ENCODE results near the gene LACTB. TPM values are rescaled to one million over a fixed set of nuclear protein-coding genes. Genes with fewer than 3 reads are reported as not detected.

Gene LACTB
- total RNA-seq, 1 donor from 2014 or later, result 27.4 TPM

GRCh38 chr15:63085289-63085688, 36.4 kb upstream of the LACTB start:
- intact Hi-C loops (cut with micrococcal nuclease), result no loop called here
- no peak overlapping the region for H3K4me3 ChIP-seq
- no peak for DNase-seq
- H3K36me3 ChIP-seq, result no peaks in the 10 kb centered on the region
- H3K9me3 ChIP-seq (replicated peaks), result no peaks in the 10 kb centered on the region
- no peaks in the 10 kb centered on the region for H3K27me3 ChIP-seq (ENCODE audit: low read depth)
- TF ChIP-seq CTCF (IDR thresholded peaks at IDR 0.05; ENCODE audit: borderline replicate concordance), result no peak
- peaks cover 54% of the 10 kb centered on the region for H3K4me1 ChIP-seq
- no peak overlapping the region for H3K27ac ChIP-seq (replicated peaks)

GRCh38 chr15:63086271-63086670, 35.4 kb upstream of the LACTB start:
- H3K27ac ChIP-seq (replicated peaks), result no peak overlapping the region
- intact Hi-C loops (cut with micrococcal nuclease), result no loop called here
- TF ChIP-seq CTCF (IDR thresholded peaks at IDR 0.05; ENCODE audit: borderline replicate concordance), result no peak
- no peaks in the 10 kb centered on the region for H3K9me3 ChIP-seq (replicated peaks)
- H3K36me3 ChIP-seq, result no peaks in the 10 kb centered on the region
- no peak for DNase-seq
- no peaks in the 10 kb centered on the region for H3K27me3 ChIP-seq (ENCODE audit: low read depth)
- H3K4me3 ChIP-seq, result no peak overlapping the region
- H3K4me1 ChIP-seq, result peaks cover 51% of the 10 kb centered on the region

GRCh38 chr15:63086947-63087346, 34.7 kb upstream of the LACTB start:
- Histone ChIP-seq H3K36me3 (no peaks in the 10 kb centered on the region), H3K27ac (replicated peaks) (peak overlapping the region; percentile 1), H3K4me3 (no peak overlapping the region), H3K4me1 (peaks cover 51% of the 10 kb centered on the region), H3K9me3 (replicated peaks) (no peaks in the 10 kb centered on the region), H3K27me3 (ENCODE audit: low read depth) (no peaks in the 10 kb centered on the region)
- intact Hi-C loops (cut with micrococcal nuclease), result no loop called here
- DNase-seq, result no peak
- TF ChIP-seq CTCF (IDR thresholded peaks at IDR 0.05; ENCODE audit: borderline replicate concordance), result no peak

- H3K27ac ChIP-seq (replicated peaks), result peak overlapping the region; percentile 74
Observed at GRCh38 chr15:63088533-63089245, 33.0 kb upstream of the LACTB start.

GRCh38 chr15:63089260-63090043, 32.2 kb upstream of the LACTB start:
- Histone ChIP-seq H3K36me3 (no peaks in the 10 kb centered on the region), H3K27me3 (ENCODE audit: low read depth) (no peaks in the 10 kb centered on the region), H3K9me3 (replicated peaks) (no peaks in the 10 kb centered on the region), H3K27ac (replicated peaks) (peak overlapping the region; percentile 74), H3K4me1 (peaks cover 52% of the 10 kb centered on the region), H3K4me3 (no peak overlapping the region)
- no peak for TF ChIP-seq CTCF (IDR thresholded peaks at IDR 0.05; ENCODE audit: borderline replicate concordance)
- DNase-seq, result peak; percentile 41
- intact Hi-C loops (cut with micrococcal nuclease), result loop anchor here (5.0 kb wide), 2 partner anchors 42 to 307 kb away; no protein-coding TSS in a partner anchor

More at GRCh38 chr15:63088533-63089245, 33.0 kb upstream of the LACTB start:
- no peak for DNase-seq
- no peak overlapping the region for H3K4me3 ChIP-seq
- TF ChIP-seq CTCF (IDR thresholded peaks at IDR 0.05; ENCODE audit: borderline replicate concordance), result no peak
- H3K4me1 ChIP-seq, result peaks cover 45% of the 10 kb centered on the region
- no peaks in the 10 kb centered on the region for H3K9me3 ChIP-seq (replicated peaks)
- intact Hi-C loops (cut with micrococcal nuclease), result no loop called here
- no peaks in the 10 kb centered on the region for H3K27me3 ChIP-seq (ENCODE audit: low read depth)
- H3K36me3 ChIP-seq, result no peaks in the 10 kb centered on the region

Data from left ventricle myocardium inferior (tissue), 1 donor.